HS-5 (cell line): ENCODE measurements around the gene FAM163B.

Experiments used
- DNase-seq: peaks from one replicate; pipeline ENCODE4 v3.0.0-alpha.2; 2012; ENCODE audit warnings: low read depth

Gene FAM163B

GRCh38 chr9:133581011-133581410 is 28.2 kb downstream of the FAM163B start:
- no peak for DNase-seq

DNA sequence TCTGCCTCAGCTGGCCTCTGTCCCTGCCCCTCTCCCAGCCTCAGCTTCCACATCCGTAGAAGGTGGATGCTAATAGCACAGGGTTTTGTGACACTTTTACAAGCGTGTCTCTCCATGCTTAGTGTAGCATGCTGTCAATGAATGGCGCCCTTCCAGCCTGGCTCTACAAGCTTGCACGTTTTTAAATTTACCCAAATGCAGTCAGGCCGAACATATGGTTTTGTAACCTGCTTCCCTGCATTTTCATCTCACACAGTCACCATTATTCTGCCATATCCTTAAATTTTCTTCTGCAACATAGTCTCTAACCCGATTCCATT is 28.8 kb downstream of the FAM163B start:
- no peak for DNase-seq

DNA sequence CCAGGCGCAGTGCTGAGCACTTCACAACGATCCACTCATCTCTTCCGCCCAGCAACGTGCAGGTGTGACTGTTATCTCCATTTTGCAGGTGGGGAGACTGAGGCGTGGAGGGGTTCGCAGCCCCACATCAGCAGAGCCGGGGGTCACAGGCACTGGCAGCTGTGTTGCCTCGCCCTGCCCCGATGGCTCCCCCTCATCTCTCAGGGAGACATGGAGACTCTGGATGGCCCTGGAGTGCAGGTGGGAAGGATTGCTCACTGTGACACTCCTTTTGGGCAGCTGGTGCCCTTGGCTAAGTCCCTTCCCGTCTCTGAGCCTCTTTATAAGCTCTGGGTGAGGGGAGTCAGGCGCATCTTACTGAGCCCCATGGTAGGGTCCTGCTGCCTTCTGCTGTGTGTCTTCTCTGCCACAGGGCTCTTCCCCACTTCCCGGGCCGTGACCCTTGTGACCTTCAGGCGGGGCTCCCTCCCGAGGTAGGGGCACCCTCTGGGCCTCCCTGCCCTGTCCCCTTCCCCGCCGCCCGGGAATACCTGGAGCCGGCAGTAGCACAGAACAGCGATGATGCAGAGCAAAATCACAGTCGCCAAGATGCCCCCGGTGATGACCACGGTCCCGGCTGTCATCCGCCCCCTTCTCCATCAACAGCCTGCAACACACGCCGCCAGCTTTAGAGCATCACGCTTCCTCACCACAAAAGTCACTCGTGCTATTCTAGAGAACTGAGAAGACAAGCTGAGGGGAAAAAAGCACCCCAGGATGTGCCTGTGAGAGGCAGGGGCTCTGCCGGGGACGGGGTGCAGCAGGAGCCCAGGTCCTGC is 29.4 kb downstream of the FAM163B start:
- no peak for DNase-seq

DNA sequence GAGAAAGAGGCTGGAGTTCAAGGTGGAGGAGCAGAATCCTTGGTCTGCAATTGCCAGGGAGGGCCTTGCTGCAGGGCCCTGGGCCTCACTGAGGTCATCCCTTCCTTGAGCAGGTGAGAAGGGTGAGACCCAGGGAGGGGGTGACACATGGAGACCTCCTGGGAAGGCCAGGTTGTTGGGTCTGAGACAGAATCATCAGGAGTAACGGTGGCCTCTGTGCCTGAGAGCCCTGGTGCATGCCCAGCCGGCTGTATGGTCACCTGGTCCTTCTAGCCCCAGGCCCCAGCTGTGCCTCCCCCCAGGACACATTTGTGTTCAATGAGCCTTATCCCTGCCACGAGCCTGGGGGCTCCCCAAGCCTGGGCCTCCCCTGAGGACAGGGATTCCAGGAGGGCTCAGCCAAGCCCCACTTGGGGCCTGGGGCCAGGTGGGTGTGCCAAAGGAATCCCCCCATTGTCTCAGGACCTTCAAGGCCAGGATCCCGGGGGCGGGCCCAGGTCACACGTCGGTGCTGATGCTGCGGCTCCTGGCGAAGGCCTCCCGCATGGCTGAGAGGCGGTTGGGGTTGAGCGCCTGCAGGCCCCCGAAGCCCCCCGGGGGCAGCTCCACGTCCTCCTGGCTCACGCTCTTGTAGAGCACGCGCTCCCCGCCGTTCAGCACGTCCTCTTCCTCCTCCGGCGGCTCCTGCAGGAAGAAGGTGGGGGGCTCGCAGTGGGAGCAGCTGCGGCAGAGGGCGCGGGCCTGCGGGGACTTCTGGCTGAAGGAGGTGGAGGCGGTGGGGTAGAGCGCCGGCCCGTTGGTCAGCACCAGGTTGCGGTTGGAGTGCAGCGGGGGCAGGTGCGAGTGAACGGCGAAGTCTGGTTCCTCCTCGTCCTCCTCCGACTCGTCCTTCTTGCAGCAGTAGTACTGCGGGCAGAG is 30.4 kb downstream of the FAM163B start:
- DNase-seq, result no peak

DNA sequence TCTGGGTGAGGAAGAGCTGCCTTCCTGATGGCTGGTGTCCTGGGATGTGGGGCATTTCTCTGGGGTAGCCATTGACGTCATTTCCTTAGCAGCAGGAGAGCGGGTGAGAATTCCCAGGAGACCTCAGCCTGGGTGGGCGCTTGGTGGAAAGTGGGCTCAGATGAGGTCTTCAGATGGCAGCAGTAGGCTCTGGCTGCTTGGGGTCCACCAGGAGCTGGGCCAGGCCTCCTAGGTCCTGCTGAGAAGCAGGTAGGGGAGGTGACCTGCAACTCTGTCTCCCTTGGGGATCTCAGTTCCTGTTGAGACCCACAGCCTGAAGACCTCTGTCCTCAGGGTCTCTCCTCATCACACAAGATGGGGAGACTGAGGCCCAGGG is 31.5 kb downstream of the FAM163B start:
- DNase-seq, result no peak

GRCh38 chr9:133576875-133577736 is 32.1 kb downstream of the FAM163B start:
- DNase-seq, result no peak

DNA sequence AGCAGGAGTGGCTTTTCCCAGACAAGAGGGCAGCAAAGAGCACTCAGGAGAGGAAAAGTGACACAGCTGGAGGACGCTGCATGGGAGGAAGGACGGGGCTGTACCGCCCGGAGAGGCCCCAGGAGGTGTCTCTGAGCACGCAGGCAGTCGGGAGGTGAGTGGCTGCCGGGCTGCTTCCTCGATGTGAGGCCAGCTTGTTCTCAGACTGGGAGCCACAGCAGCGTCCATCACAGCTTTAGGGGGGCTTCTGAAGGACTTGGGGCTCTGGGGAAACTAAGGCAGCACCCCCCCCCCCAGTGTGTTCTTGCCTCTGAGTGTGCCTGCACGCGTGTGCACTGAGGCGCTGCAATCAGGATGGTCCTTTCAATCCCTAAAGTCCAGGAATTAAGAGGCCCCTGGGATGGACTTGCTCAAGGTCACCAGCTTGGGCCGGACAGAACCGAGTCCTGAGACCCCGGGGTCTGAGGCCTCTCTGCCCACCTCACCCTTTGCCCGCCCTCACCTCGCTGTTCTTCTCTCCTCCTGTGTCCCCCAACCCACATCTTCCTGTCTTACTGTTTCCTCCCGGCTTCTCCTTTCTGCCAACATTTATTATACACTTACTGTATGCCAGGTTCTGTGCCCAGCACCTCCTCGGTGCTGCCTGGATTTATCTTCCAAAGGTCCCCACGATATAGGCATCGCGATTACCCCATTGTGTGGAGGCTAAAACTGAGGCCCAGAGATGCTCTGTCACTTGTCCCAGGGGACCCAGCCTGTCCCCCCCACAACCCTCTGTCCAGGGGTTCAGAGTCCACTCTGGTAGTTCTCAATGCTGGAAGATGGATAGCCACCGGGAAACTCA is 32.9 kb downstream of the FAM163B start:
- DNase-seq, result no peak

DNA sequence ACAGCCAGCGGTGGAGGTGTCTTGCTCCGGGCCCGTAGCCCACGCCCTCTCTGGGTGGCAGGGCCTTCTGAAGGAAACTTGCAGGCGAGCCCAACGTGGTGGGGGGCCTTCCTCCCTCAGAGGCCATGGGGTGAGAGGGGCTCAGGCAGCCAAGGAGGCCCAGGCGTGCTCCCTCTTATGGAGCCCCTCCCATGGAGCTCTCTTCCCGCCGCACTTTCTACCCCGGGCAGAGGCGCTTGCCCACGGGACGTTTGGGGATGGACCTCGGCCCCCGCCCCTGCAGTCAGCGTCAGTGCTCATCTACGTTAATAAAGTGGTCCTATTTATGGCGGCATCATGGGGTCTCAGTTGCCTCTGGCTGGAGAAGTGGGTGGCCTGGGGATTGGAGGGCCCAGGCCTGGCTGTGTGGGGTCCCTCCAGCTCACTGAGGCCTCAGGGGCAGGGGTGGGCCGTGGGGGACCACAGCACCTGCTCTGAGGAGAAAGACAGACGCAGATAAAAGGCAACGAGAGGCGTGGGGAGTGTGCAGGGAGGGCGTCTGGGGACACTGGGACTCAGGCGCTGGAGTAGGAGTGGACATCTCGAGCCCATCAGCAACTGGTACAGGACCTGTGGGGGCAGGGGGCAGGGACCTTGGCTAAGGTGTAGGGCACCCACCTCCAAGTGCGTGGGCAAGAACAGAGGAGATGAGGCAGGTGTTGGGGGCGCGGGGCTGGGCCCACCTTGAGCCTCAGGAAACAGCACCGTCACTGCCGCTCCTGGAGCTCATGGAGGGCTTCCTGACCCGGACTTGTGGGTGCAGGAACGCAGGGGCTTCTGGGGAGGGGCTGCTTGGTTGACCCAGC is 33.8 kb downstream of the FAM163B start:
- DNase-seq, result no peak

DNA sequence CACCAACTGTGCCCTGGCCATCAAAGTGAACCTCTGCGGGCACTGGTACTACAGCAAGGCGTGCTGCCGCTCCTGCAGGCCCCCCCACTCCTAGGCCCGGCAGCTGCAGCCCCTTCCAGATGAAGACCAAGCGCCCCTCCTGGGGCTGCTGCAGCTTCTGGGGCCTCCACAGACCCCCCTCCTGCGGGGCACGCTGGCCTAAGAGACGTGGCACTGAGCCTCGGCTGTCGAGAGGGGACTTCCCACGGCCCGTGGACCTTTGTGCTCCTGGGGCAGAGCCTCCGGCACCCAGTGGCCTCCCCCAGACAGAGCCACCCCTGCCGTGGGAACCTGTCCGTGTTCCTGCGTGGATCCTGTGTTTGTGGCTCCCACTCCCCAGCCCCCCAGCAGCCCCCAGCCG is 34.4 kb downstream of the FAM163B start:
- DNase-seq, result no peak

- DNase-seq, result no peak
These were observed 35.2 kb downstream of the FAM163B start for GRCh38 chr9:133573791-133574515.

GRCh38 chr9:133572821-133573361 is 36.3 kb downstream of the FAM163B start:
- DNase-seq, result no peak

DNA sequence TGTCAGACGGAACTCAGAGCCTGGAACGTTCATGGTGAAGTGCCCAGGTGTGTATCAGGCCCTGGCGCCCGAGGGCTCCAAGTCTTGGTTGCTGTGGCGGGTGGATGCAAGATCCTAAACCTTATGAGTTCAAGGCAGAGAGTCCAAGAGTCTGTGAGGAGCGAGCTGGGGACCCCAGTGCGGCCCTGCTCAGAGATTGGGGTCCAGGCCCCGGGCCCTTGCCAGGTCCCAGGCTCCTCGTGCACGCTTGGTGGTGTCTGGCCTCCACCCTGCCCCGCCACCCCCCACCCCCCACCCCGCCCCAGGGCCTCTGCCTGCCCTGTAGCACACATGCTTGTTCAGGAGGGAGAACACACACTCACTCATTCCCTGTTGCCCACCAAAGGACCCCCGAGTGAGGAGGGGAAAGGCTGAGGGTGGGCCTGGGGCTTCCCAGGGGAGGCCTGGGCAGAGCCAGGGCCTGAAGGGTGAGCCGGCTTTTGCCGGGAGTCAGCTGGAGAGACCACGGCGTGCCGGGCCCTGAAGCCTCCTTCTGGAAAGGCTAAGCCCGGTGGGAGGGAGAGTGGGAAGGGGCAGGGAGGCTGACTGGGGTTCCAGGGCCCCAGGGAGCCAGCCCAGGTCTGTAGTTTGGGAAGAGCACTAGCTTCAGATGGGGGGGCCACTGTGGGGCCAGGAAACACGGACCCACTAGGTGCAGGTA is 37.1 kb downstream of the FAM163B start:
- DNase-seq, result no peak

GRCh38 chr9:133571391-133571890 is 37.7 kb downstream of the FAM163B start:
- DNase-seq, result no peak

DNA sequence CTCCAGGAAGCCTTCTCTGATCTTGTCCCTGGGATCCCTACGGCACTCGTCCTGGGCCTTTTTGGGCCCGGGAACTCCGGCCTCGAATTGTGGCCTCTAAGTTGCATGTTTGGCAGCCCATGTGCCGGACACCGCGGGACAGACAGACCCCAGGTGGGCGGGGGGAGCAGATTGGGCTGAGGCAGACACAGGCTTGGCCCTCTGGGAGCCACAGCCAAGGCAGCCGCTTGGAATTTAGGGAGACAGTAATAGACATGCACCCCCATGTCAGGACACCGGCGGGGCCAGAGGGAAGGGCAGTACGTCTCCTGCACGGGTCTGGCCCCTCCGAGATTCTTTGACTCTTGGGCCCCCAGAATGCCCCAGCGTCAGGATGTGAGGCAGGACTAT is 38.5 kb downstream of the FAM163B start:
- DNase-seq, result no peak

DNA sequence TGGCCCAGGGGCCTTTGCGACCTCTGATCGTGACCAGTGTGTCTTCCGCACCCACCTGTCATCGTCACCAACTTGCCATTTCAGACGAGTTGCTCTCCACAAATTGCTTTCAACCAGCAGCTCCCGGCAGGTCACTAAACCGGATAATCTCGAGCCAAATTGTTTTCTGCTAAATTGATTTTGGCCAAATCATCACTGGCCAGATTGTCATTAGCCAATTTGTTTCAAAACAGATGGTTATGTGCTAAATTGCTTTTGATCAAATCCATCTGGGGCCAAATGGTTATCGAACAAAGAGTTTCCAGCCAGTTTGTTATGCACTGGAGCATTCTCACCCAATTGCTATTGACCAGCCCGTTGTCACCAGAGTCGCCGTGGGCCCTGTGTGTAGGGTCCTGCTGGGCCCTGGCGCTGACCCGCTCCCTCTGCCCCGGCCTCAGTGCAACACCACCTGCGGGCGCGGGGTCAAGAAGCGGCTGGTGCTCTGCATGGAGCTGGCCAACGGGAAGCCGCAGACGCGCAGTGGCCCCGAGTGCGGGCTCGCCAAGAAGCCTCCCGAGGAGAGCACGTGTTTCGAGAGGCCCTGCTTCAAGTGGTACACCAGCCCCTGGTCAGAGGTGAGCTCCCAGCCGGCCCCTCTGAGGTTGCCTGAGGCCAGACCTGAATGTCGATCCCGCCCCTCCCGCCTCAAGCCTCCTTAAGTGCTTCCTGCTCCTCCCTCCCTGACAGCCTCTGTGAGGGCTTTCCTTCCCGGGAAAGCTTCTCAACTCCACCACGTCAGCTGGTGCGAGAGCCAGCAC is 39.1 kb downstream of the FAM163B start:
- DNase-seq, result no peak

- DNase-seq, result no peak
These were observed 39.9 kb downstream of the FAM163B start for GRCh38 chr9:133569121-133569785.

DNA sequence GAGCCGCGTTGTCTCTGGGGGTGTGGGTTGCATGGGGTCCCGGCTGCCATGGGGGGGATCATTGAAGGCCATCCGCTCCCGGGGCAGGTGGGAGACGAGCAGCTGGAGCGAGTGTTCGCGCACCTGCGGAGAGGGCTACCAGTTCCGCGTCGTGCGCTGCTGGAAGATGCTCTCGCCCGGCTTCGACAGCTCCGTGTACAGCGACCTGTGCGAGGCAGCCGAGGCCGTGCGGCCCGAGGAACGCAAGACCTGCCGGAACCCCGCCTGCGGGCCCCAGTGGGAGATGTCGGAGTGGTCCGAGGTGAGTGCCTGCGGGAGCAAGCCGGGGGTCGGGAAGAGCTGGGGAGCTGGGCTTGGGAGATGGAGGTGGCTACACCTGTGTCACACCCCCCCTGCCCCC is 41.0 kb downstream of the FAM163B start:
- no peak for DNase-seq
